SK-N-SH (cell line): Measurements from ENCODE around the gene TSPO2. TPM values are rescaled to one million over a fixed set of nuclear protein-coding genes. Genes with fewer than 3 reads are reported as not detected.

Experiments used
- CTCF ChIA-PET: fragments of 300-600, 350-600 bp; formaldehyde crosslinking; extraction: SDS; loops from one replicate; lab custom pipeline; 2021; lab: Yijun Ruan, JAX
- POLR2A ChIA-PET: fragments of 350-600 bp; sonication (Branson Sonifier 250); formaldehyde crosslinking; extraction: SDS; loops from one replicate; lab custom pipeline; 2020; ENCODE audit warnings: antibody characterized with exemption, inconsistent platforms; lab: Yijun Ruan, JAX
- DNase-seq: peaks from one replicate; pipeline ENCODE4 v3.0.0; 2012
- H2AFZ ChIP-seq: fragments of 200-600 bp; sonication (generic); 2 replicates; pipeline ENCODE4 v1.8.1; 2016; ENCODE audit warnings: antibody characterized with exemption, mild to moderate bottlenecking, low read depth
- H3F3A ChIP-seq: fragments of 200-600 bp; sonication (generic); replicated peaks from 2 replicates; pipeline ENCODE3; 2016; ENCODE audit warnings: antibody characterized with exemption, mild to moderate bottlenecking; ENCODE audit not compliant: insufficient read depth
- H3K27ac ChIP-seq, 2 experiments: fragments of 200-500 bp in 1 of 2; fragments of 200-600 bp in 1 of 2; sonication (Bioruptor generic) in 1 of 2; sonication (generic), shearing (Covaris generic) in 1 of 2; 2 replicates each; pipeline versions ENCODE4 v1.5.1 to v1.6.1; 2014 to 2016; ENCODE audit warnings: low read depth in 2 of 2, inconsistent platforms in 1 of 2, low read length in 1 of 2, mild to moderate bottlenecking in 1 of 2, mixed read lengths in 1 of 2
- H3K27me3 ChIP-seq: fragments of 200-600 bp; sonication (generic), shearing (Covaris generic); 2 replicates; pipeline ENCODE4 v1.6.1; 2016; ENCODE audit warnings: mixed run types; ENCODE audit not compliant: insufficient read depth
- H3K36me3 ChIP-seq, 2 experiments: fragments of 200-500 bp in 1 of 2; fragments of 200-600 bp in 1 of 2; sonication (Bioruptor generic) in 1 of 2; sonication (generic) in 1 of 2; replicated peaks in 1 of 2; 2 replicates each; pipeline versions ENCODE3 to v1.5.1; 2014 to 2016; ENCODE audit warnings: low read length in 1 of 2, mild to moderate bottlenecking in 1 of 2; ENCODE audit not compliant: insufficient read depth in 2 of 2, control insufficient read depth in 1 of 2
- H3K4me1 ChIP-seq, 2 experiments: fragments of 200-500 bp in 1 of 2; fragments of 200-600 bp in 1 of 2; sonication (Bioruptor generic) in 1 of 2; sonication (generic), shearing (Covaris generic) in 1 of 2; 2 replicates each; pipeline versions ENCODE4 v1.5.1 to v1.6.1; 2014 to 2016; ENCODE audit warnings: low read depth in 1 of 2, low read length in 1 of 2, mixed run types in 1 of 2; ENCODE audit not compliant: insufficient read depth in 2 of 2, control insufficient read depth in 1 of 2
- H3K4me2 ChIP-seq: fragments of 200-600 bp; sonication (generic), shearing (Covaris generic); 2 replicates; pipeline ENCODE4 v1.6.1; 2017; ENCODE audit warnings: mixed run types
- H3K4me3 ChIP-seq, 2 experiments: fragments of 200-500 bp in 1 of 2; fragments of 200-600 bp in 1 of 2; sonication (Bioruptor generic) in 1 of 2; sonication (generic), shearing (Covaris generic) in 1 of 2; 2 replicates each; pipeline versions ENCODE4 v1.5.1 to v1.8.1; 2014 to 2016; ENCODE audit warnings: low read depth in 2 of 2, inconsistent platforms in 1 of 2, low read length in 1 of 2, mild to moderate bottlenecking in 1 of 2, mixed read lengths in 1 of 2, moderate library complexity in 1 of 2
- H3K79me2 ChIP-seq: fragments of 200-600 bp; sonication (generic); 2 replicates; pipeline ENCODE4 v1.8.1; 2017; ENCODE audit warnings: mild to moderate bottlenecking; ENCODE audit not compliant: insufficient read depth
- H3K9ac ChIP-seq: fragments of 200-600 bp; sonication (generic); 2 replicates; pipeline ENCODE4 v1.6.1; 2017; ENCODE audit warnings: mixed run types
- H3K9me2 ChIP-seq: fragments of 200-600 bp; sonication (generic); 2 replicates; pipeline ENCODE4 v1.6.1; 2017; ENCODE audit warnings: mixed run types
- H3K9me3 ChIP-seq: fragments of 200-600 bp; sonication (generic); 2 replicates; pipeline ENCODE4 v1.6.1; 2017; ENCODE audit warnings: mixed run types, mild to moderate bottlenecking, moderate library complexity
- H4K20me1 ChIP-seq: fragments of 200-600 bp; sonication (generic); 2 replicates; pipeline ENCODE4 v1.6.1; 2017; ENCODE audit warnings: mild to moderate bottlenecking, mixed run types; ENCODE audit not compliant: insufficient read depth
- CHD2 ChIP-seq: fragments of 150-350 bp; IDR thresholded peaks from 2 replicates; pipeline ENCODE4 v1.6.1; 2018; ENCODE audit warnings: low read length; ENCODE audit not compliant: partially characterized antibody
- CTCF ChIP-seq: fragments of 200-600 bp; sonication (generic); IDR thresholded peaks from 2 replicates; pipeline ENCODE4 v1.6.1; 2017; ENCODE audit warnings: antibody characterized with exemption, mild to moderate bottlenecking, moderate library complexity
- JUND ChIP-seq: IDR thresholded peaks from 2 replicates; pipeline ENCODE4 v1.4.0; 2012
- MAX ChIP-seq: IDR thresholded peaks from 2 replicates; pipeline ENCODE4 v1.4.0; 2012; ENCODE audit warnings: low read depth
- PBX3 ChIP-seq: IDR thresholded peaks from 2 replicates; pipeline ENCODE4; 2012
- RAD21 ChIP-seq: IDR thresholded peaks from 2 replicates; pipeline ENCODE4 v1.6.1; 2012; ENCODE audit warnings: mild to moderate bottlenecking, low read length
- SMC3 ChIP-seq: IDR thresholded peaks from 2 replicates; pipeline ENCODE4 v1.6.1; 2012; ENCODE audit warnings: low read depth, low read length, improper control_type of control experiment
- WGBS: methylation state at CpG from one replicate; pipeline ENCODE4 v1.1.6; 2017; ENCODE audit warnings: low lambda C conversion rate; 5-methylcytosine and 5-hydroxymethylcytosine counted together
- polyA plus RNA-seq, 3 experiments: library from polyadenylated mRNA; depleted of rRNA; stranded (reverse); fragments of >200 nt; gene quantifications; 2 replicates each; pipeline ENCODE4 v1.2.3, GENCODE V29; 2012

Gene TSPO2
- polyA plus RNA-seq, 1 of the 3 experiments (the other 2 are of a cell fraction): not detected

GRCh38 chr6:41092421-41093140, 50.3 kb downstream of the TSPO2 start:
- peaks cover 4 to 9% of the 10 kb centered on the region in 2 experiments; a peak in 3 of 4 replicates for H3K4me1 ChIP-seq
- H3K9me3 ChIP-seq: no peaks in the 10 kb centered on the region
- no peaks in the 10 kb centered on the region for H4K20me1 ChIP-seq
- H3K27me3 ChIP-seq: no peaks in the 10 kb centered on the region
- no peak overlapping the region for H3K4me2 ChIP-seq
- peaks cover 79 to 91% of the 10 kb centered on the region in 2 experiments for H3K36me3 ChIP-seq
- no peak overlapping the region for H3K27ac ChIP-seq
- 97% methylated on average over 4 of the region's 4 CpGs for WGBS
- no peak for TF ChIP-seq CHD2
- no peak for TF ChIP-seq JUND
- peak; percentile 54 for TF ChIP-seq RAD21
- TF ChIP-seq SMC3: peak; percentile 49
- peak; percentile 61 for TF ChIP-seq CTCF
- H3K4me3 ChIP-seq: no peak overlapping the region
- DNase-seq: peak; percentile 36
- no peaks in the 10 kb centered on the region for H3K9me2 ChIP-seq
- no peak overlapping the region for H3K9ac ChIP-seq
- POLR2A ChIA-PET: no interaction called here
- CTCF ChIA-PET: interaction anchor here (0.7 to 2.9 kb wide), 16 partner anchors 8 to 218 kb away, joined by 3 to 10 read pairs (median 3); no protein-coding TSS in a partner anchor
- H3F3A ChIP-seq: peaks cover 9% of the 10 kb centered on the region
- H2AFZ ChIP-seq: no peak overlapping the region
- H3K79me2 ChIP-seq: peaks cover 5% of the 10 kb centered on the region; the same call in 1 of the 2 replicates

GRCh38 chr6:41093729-41094128, 51.5 kb downstream of the TSPO2 start:
- Histone ChIP-seq H3K4me3 (no peak overlapping the region), H3K36me3 (peaks cover 89 to 91% of the 10 kb centered on the region in 2 experiments), H3K4me2 (no peak overlapping the region), H3F3A (peaks cover 16% of the 10 kb centered on the region), H2AFZ (no peak overlapping the region), H3K27ac (no peak overlapping the region), H3K9ac (no peak overlapping the region), H4K20me1 (0 out of 2 replicates have a peak, but pooled peaks cover under 1% of the 10 kb centered on the region), H3K79me2 (no peaks in the 10 kb centered on the region)
- POLR2A ChIA-PET: no interaction called here
- TF ChIP-seq MAX (no peak), PBX3 (no peak)
- TF ChIP-seq, all 33 proteins: peak for 0
- Histone ChIP-seq H3K27me3 (no peaks in the 10 kb centered on the region), H3K4me1 (peaks cover 10 to 19% of the 10 kb centered on the region in 2 experiments), H3K9me2 (no peaks in the 10 kb centered on the region), H3K9me3 (no peaks in the 10 kb centered on the region)
- CTCF ChIA-PET: interaction anchor here (1.2 to 2.9 kb wide), 4 partner anchors 15 to 212 kb away, joined by 3 to 10 read pairs (median 6); no protein-coding TSS in a partner anchor
- WGBS: 91% methylated on average over 6 of the region's 6 CpGs
- DNase-seq: no peak

Other genes with a start within 250 kb of the TSPO2 start
- 0.10 TPM in 2 replicates for gene UNC5CL, start 3.2 kb upstream of the TSPO2 start, polyA plus RNA-seq (2012; rRNA removed)
- not detected in 2 replicates for gene APOBEC2, start 10.7 kb downstream of the TSPO2 start, polyA plus RNA-seq (2012; rRNA removed)
- gene OARD1, start 29.9 kb downstream of the TSPO2 start, polyA plus RNA-seq (2012; rRNA removed): 5.6 and 6.4 TPM in 2 replicates
- gene NFYA, start 30.5 kb downstream of the TSPO2 start, polyA plus RNA-seq (2012; rRNA removed): 6.8 and 9.7 TPM in 2 replicates
- not detected in 2 replicates for gene TREML1, start 111.9 kb downstream of the TSPO2 start, polyA plus RNA-seq (2012; rRNA removed)
- gene TREM2, start 120.6 kb downstream of the TSPO2 start, polyA plus RNA-seq (2012; rRNA removed): not detected in 2 replicates
- gene TREML2, start 158.7 kb downstream of the TSPO2 start, polyA plus RNA-seq (2012; rRNA removed): not detected in 2 replicates
- gene TREML4, start 185.9 kb downstream of the TSPO2 start, polyA plus RNA-seq (2012; rRNA removed): not detected in 2 replicates
- not detected in 2 replicates for gene TREM1, start 244.2 kb downstream of the TSPO2 start, polyA plus RNA-seq (2012; rRNA removed)